Memory B cell (primary cell): ENCODE measurements around the gene SDK1.

ENCODE experiments used
- ATAC-seq: fragments of 150-1000 bp; cut with Tn5 transposase; 2 replicates; pipeline ENCODE4 v1.10.0; 2021; ENCODE audit warnings: low read depth, mild to moderate bottlenecking, moderate library complexity
- DNase-seq, 2 donors: peaks; one replicate each; pipeline ENCODE4 v3.0.0; 2022; ENCODE audit warnings: low spot score in 2 of 2
- H3K27ac Mint-ChIP-seq: one replicate; pipeline ENCODE4 v1.8.0; 2022; ENCODE audit warnings: mild to moderate bottlenecking, moderate library complexity, mixed read lengths
- H3K27me3 Mint-ChIP-seq: one replicate; pipeline ENCODE4 v1.8.0; 2022; ENCODE audit warnings: mixed read lengths
- H3K36me3 Mint-ChIP-seq: one replicate; pipeline ENCODE4 v1.8.0; 2022; ENCODE audit warnings: mild to moderate bottlenecking, mixed read lengths
- H3K4me1 Mint-ChIP-seq: one replicate; pipeline ENCODE4 v1.8.0; 2022; ENCODE audit warnings: mixed read lengths
- H3K4me3 Mint-ChIP-seq: one replicate; pipeline ENCODE4 v1.8.0; 2022; ENCODE audit warnings: mild to moderate bottlenecking, moderate library complexity, mixed read lengths
- H3K9me3 Mint-ChIP-seq: one replicate; pipeline ENCODE4 v1.8.0; 2022; ENCODE audit warnings: mixed read lengths

SDK1 gene

DNA sequence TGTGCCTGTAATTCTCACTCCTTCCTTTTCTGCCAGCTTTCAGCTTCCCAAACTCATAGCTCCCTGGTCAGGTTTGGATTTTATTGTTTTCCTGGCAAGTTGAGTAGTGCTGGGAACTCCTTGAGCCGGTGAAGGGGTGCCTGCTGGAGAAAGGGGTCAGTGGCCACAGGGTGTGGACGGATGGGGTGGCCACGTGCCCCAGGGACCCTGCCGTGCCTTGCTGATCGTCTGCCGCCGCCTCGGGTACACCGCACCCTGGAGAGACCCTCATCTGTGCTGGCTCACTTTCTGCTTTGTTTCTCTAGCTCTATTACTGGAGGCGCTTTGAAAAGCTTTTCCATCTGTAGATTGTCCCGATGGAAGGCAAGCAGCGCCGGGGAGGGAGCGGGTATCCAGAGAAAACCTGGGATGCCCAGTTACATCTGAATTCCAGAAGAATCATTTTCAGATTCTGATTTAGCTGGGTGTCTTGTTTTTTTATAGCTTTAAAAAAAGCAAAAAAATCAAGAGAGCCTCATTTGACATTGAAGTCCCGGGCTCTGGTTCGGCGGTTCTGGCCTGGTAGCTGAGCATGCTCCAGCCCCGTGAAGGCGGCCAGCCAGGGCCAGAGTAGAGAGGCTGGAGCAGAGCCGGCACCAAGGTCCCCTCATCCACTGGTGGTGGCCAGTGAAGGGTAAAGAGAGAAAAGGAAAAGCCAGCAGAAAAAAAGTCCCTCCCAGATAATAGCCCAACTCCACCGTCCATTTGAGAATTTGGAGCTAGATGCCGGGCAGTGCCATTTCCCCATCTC is 870.1 kb downstream of the SDK1 start:
- DNase-seq (no peak), ATAC-seq (no peak)
- Mint-ChIP-seq H3K9me3 (no peaks in the 10 kb centered on the region), H3K36me3 (no peaks in the 10 kb centered on the region), H3K27ac (no peak overlapping the region), H3K27me3 (no peaks in the 10 kb centered on the region), H3K4me3 (no peak overlapping the region), H3K4me1 (no peaks in the 10 kb centered on the region)

GRCh38 chr7:4172883-4173282 is 871.8 kb downstream of the SDK1 start:
- no peak overlapping the region for H3K27ac Mint-ChIP-seq
- no peaks in the 10 kb centered on the region for H3K36me3 Mint-ChIP-seq
- no peaks in the 10 kb centered on the region for H3K9me3 Mint-ChIP-seq
- no peaks in the 10 kb centered on the region for H3K27me3 Mint-ChIP-seq
- no peak overlapping the region for H3K4me3 Mint-ChIP-seq
- no peaks in the 10 kb centered on the region for H3K4me1 Mint-ChIP-seq
- DNase-seq (no peak), ATAC-seq (no peak)

DNA sequence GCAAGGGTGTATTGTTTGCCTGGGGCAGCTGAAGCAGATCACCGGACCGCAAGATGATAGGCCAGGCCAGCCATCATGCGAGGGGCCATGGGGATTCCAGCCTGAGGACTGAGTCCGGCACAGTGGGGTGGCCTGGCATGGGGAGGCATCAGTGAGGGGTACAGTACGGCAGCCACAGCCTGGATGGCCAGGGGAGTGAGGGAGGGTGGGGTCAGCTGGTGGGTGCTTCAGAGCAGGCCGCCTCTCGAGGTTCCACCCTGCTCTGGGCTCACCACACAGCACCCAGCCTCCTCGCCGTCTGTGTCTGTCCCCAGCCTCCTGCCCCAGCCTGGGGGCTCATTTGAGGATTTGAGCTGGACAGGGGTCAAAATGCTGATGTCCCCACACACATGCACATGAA is 872.6 kb downstream of the SDK1 start:
- no peak overlapping the region for H3K27ac Mint-ChIP-seq
- no peaks in the 10 kb centered on the region for H3K36me3 Mint-ChIP-seq
- no peaks in the 10 kb centered on the region for H3K27me3 Mint-ChIP-seq
- no peak for ATAC-seq
- no peak overlapping the region for H3K4me3 Mint-ChIP-seq
- no peaks in the 10 kb centered on the region for H3K9me3 Mint-ChIP-seq
- H3K4me1 Mint-ChIP-seq = no peaks in the 10 kb centered on the region
- no peak for DNase-seq

DNA sequence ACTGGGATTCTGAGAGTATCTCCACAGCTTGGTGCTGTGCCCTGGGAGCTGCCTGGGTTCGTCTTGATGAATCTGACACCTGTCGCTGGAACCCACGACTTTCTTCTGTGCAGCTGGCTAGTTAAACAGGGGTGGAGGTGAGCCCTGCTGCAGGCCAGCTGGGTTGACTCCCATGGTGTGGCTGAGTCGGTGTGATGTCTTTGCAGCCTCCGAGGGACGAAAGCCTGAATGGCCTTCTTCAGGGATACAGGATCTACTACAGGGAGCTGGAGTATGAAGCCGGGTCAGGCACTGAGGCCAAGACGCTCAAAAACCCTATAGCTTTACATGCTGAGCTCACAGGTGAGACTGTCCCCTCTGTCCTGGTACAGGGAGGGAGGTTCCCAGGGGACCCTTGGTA is 873.0 kb downstream of the SDK1 start:
- no peaks in the 10 kb centered on the region for H3K9me3 Mint-ChIP-seq
- H3K27me3 Mint-ChIP-seq = no peaks in the 10 kb centered on the region
- H3K27ac Mint-ChIP-seq = no peak overlapping the region
- no peak overlapping the region for H3K4me3 Mint-ChIP-seq
- DNase-seq (no peak), ATAC-seq (no peak)
- no peaks in the 10 kb centered on the region for H3K36me3 Mint-ChIP-seq
- H3K4me1 Mint-ChIP-seq = no peaks in the 10 kb centered on the region

- Mint-ChIP-seq H3K27ac (no peak overlapping the region), H3K27me3 (no peaks in the 10 kb centered on the region), H3K36me3 (no peaks in the 10 kb centered on the region), H3K4me1 (no peaks in the 10 kb centered on the region), H3K4me3 (no peak overlapping the region), H3K9me3 (no peaks in the 10 kb centered on the region)
- no peak for DNase-seq
- ATAC-seq = no peak
Measured at GRCh38 chr7:4174451-4174850, 873.4 kb downstream of the SDK1 start.

DNA sequence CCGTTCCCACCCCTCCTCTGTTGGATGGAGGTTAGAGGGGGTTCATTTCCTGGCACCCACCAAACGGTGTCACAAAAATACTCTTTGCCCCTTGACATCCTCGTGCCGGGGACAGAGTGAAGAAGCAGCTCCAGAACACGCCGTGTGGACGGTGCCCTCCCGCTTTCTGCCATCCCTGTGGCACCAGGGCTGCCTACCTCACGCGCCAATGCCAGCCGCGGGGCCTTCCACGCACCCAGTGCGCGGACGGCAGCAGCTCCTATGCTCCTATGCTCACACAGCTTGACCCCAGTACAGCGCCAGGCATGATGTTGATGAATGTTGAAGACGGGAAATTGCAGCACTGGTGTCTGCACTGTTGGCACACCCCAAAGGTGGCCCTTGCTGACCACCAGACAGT is 873.8 kb downstream of the SDK1 start:
- no peak for ATAC-seq
- Mint-ChIP-seq H3K4me3 (no peak overlapping the region), H3K36me3 (no peaks in the 10 kb centered on the region)

GRCh38 chr7:4175346-4175973 is 874.4 kb downstream of the SDK1 start:
- Mint-ChIP-seq H3K36me3 (no peaks in the 10 kb centered on the region), H3K9me3 (no peaks in the 10 kb centered on the region), H3K27ac (no peak overlapping the region), H3K4me1 (no peaks in the 10 kb centered on the region), H3K4me3 (no peak overlapping the region), H3K27me3 (no peaks in the 10 kb centered on the region)
- ATAC-seq (no peak), DNase-seq (no peak)

More for the DNA sequence above, 873.8 kb downstream of the SDK1 start:
- no peaks in the 10 kb centered on the region for H3K4me1 Mint-ChIP-seq
- no peak overlapping the region for H3K27ac Mint-ChIP-seq
- H3K9me3 Mint-ChIP-seq = no peaks in the 10 kb centered on the region
- no peak for DNase-seq
- no peaks in the 10 kb centered on the region for H3K27me3 Mint-ChIP-seq

DNA sequence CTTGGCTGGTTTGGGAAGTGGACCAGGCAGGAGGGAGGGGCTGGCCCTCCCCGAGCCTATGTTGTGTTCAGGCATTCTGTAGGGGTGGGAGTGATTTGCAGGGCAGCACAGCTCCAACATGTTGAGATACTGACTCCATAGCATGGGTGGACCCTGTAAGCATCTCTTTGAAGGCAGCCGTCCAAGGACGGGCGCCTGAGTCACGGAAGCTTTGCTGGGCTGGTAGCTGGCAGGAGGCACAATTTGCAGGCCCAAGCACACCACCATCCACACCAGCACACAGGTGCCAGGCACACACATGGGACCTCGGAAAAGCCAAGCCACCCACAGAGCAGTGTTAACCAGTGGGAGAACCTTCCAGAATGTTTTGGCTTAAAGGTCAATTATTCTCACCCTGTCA is 875.9 kb downstream of the SDK1 start:
- ATAC-seq (no peak), DNase-seq (no peak)
- no peaks in the 10 kb centered on the region for H3K9me3 Mint-ChIP-seq
- no peak overlapping the region for H3K27ac Mint-ChIP-seq
- H3K27me3 Mint-ChIP-seq = no peaks in the 10 kb centered on the region
- no peaks in the 10 kb centered on the region for H3K4me1 Mint-ChIP-seq
- H3K4me3 Mint-ChIP-seq = no peak overlapping the region
- H3K36me3 Mint-ChIP-seq = no peaks in the 10 kb centered on the region

GRCh38 chr7:4178416-4178815 is 877.4 kb downstream of the SDK1 start:
- DNase-seq (no peak), ATAC-seq (no peak)
- Mint-ChIP-seq H3K4me1 (no peaks in the 10 kb centered on the region), H3K27ac (no peak overlapping the region), H3K9me3 (no peaks in the 10 kb centered on the region), H3K36me3 (no peaks in the 10 kb centered on the region), H3K27me3 (no peaks in the 10 kb centered on the region), H3K4me3 (no peak overlapping the region)

- DNase-seq = no peak
- Mint-ChIP-seq H3K36me3 (no peaks in the 10 kb centered on the region), H3K27ac (no peak overlapping the region), H3K27me3 (no peaks in the 10 kb centered on the region), H3K4me1 (no peaks in the 10 kb centered on the region), H3K9me3 (no peaks in the 10 kb centered on the region), H3K4me3 (no peak overlapping the region)
- no peak for ATAC-seq
Measured at GRCh38 chr7:4178916-4179687, 878.0 kb downstream of the SDK1 start.

GRCh38 chr7:4179688-4180380 is 878.8 kb downstream of the SDK1 start:
- H3K27me3 Mint-ChIP-seq = peaks cover under 1% of the 10 kb centered on the region
- no peak overlapping the region for H3K4me3 Mint-ChIP-seq
- H3K4me1 Mint-ChIP-seq = no peaks in the 10 kb centered on the region
- no peak overlapping the region for H3K27ac Mint-ChIP-seq
- no peaks in the 10 kb centered on the region for H3K9me3 Mint-ChIP-seq
- DNase-seq = no peak
- H3K36me3 Mint-ChIP-seq = no peaks in the 10 kb centered on the region
- no peak for ATAC-seq

- Mint-ChIP-seq H3K36me3 (no peaks in the 10 kb centered on the region), H3K4me1 (no peaks in the 10 kb centered on the region), H3K4me3 (no peak overlapping the region), H3K27ac (no peak overlapping the region), H3K27me3 (peaks cover 1% of the 10 kb centered on the region), H3K9me3 (no peaks in the 10 kb centered on the region)
- ATAC-seq (no peak), DNase-seq (no peak)
Measured at GRCh38 chr7:4181446-4181845, 880.4 kb downstream of the SDK1 start.

DNA sequence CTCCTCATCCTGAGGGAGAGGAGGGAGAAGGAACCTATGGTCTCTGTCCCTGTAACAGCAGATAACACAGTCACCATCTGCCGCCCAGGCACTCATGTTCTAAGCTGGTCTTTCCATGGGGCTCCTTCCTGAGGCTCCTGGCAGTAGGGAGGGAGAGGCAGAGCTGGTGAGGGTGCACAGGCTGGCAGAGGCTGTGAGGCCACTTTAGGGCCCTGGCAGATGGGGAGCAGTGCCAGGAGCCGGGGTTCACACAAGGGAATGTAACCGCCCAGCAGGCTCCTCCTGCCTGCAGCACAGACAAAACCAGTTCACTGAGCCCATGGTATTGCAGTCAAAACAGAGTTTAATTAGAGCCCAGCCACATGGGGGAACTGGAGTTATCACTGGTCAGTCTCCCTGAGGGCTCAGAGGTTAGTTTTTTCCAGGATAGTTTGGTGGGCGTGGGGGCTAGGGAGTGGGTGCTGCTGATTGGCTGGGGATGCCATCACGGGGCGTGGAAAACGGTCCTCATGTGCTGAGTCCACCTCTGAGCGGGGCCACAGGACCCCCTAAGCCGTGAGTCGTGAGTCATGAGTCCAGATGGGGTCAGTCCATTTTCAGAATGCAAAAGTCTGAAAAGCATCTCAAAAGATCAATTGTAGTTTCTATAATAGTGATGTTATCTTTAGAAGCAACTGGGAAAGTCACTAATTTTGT is 881.7 kb downstream of the SDK1 start:
- no peaks in the 10 kb centered on the region for H3K9me3 Mint-ChIP-seq

More for the DNA sequence above, 881.7 kb downstream of the SDK1 start:
- no peaks in the 10 kb centered on the region for H3K4me1 Mint-ChIP-seq
- ATAC-seq (no peak), DNase-seq (no peak)
- no peaks in the 10 kb centered on the region for H3K36me3 Mint-ChIP-seq
- H3K4me3 Mint-ChIP-seq = no peak overlapping the region
- peaks cover 1% of the 10 kb centered on the region for H3K27me3 Mint-ChIP-seq
- H3K27ac Mint-ChIP-seq = no peak overlapping the region
